NCI-H2171 treated with DMSO at 0.1 percent for 48 hours (cell line): ENCODE data around the gene TPX2.

ENCODE experiments used
- DNase-seq: peaks from one replicate; lab custom pipeline; 2025; lab: John Stamatoyannopoulos, UW

TPX2 gene

GRCh38 chr20:31738729-31739549 lies at the start of gene TPX2:
TPX2 (plus strand) TSS chr20:31739290; CDS start chr20:31757477, 18,187 bp downstream.
- peak; percentile 100 for DNase-seq

GRCh38 chr20:31690124-31690666 lies 48.9 kb upstream of the TPX2 start:
- DNase-seq = no peak

GRCh38 chr20:31691646-31692275 lies 47.3 kb upstream of the TPX2 start:
- DNase-seq = peak; percentile 87

- DNase-seq = no peak
Observed at GRCh38 chr20:31693402-31693801, 45.7 kb upstream of the TPX2 start.

- peak; percentile 100 for DNase-seq
Observed at GRCh38 chr20:31693987-31694661, 45.0 kb upstream of the TPX2 start.

- no peak for DNase-seq
Observed at GRCh38 chr20:31694842-31695593, 44.1 kb upstream of the TPX2 start.

GRCh38 chr20:31695849-31696804 lies 43.0 kb upstream of the TPX2 start:
- no peak for DNase-seq

- DNase-seq = no peak
Observed at GRCh38 chr20:31698243-31698802, 40.8 kb upstream of the TPX2 start.

GRCh38 chr20:31698803-31699718 lies 40.0 kb upstream of the TPX2 start:
- DNase-seq = peak; percentile 38

GRCh38 chr20:31699801-31700728 lies 39.0 kb upstream of the TPX2 start:
- no peak for DNase-seq

GRCh38 chr20:31700747-31701146 lies 38.3 kb upstream of the TPX2 start:
- no peak for DNase-seq

- no peak for DNase-seq
Observed at GRCh38 chr20:31701591-31701990, 37.5 kb upstream of the TPX2 start.

GRCh38 chr20:31704225-31705119 lies 34.6 kb upstream of the TPX2 start:
- DNase-seq = no peak

- DNase-seq = no peak
Observed at GRCh38 chr20:31705191-31705590, 33.9 kb upstream of the TPX2 start.

GRCh38 chr20:31705598-31706597 lies 33.2 kb upstream of the TPX2 start:
- no peak for DNase-seq
